NB4 (cell line): ENCODE results near the gene ANO1.

Experiments
- DNase-seq: peaks from one replicate; pipeline ENCODE4 v3.0.0; 2010; ENCODE audit warnings: low read depth
- H3K4me3 ChIP-seq: one replicate; pipeline ENCODE4 v1.5.1; 2011; ENCODE audit warnings: mild to moderate bottlenecking, low read depth, low read length, moderate library complexity
- MAX ChIP-seq: IDR thresholded peaks from 2 replicates; pipeline ENCODE4 v1.6.1; 2011; ENCODE audit warnings: low read depth, low read length
- MYC ChIP-seq: IDR thresholded peaks from 2 replicates; pipeline ENCODE4 v1.6.1; 2011; ENCODE audit warnings: low read depth, low read length
- POLR2A ChIP-seq: IDR thresholded peaks from 2 replicates; pipeline ENCODE4 v1.6.1; 2011; ENCODE audit warnings: mild to moderate bottlenecking; ENCODE audit not compliant: insufficient read length; ENCODE audit errors: extremely low read depth
- TF ChIP-seq, protein P1 (sequence below): IDR thresholded peaks from one replicate; pipeline ENCODE4 v1.5.1; 2012; ENCODE audit warnings: low read depth, low read length

The ANO1 gene

DNA sequence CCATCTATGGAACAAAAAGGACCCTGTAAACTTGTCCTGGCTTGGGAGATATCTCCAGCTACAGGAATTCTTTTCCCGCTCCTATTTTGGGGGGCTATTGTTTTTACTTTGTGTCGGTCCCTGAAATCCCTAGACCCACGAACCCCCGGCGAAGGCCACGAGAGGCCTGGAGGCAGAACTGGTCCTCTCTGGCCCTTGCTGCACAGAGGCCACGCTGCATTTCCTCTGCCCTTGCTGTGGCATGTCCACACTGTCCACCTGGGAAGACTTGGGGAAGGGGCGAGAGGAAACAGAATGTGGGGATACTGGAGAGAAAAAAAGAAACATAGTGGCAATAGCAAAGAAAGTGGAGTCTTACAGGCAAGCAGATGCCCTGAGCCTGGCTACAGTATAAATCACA is 2.3 kb upstream of the ANO1 start:
- TF ChIP-seq, protein P1, sequence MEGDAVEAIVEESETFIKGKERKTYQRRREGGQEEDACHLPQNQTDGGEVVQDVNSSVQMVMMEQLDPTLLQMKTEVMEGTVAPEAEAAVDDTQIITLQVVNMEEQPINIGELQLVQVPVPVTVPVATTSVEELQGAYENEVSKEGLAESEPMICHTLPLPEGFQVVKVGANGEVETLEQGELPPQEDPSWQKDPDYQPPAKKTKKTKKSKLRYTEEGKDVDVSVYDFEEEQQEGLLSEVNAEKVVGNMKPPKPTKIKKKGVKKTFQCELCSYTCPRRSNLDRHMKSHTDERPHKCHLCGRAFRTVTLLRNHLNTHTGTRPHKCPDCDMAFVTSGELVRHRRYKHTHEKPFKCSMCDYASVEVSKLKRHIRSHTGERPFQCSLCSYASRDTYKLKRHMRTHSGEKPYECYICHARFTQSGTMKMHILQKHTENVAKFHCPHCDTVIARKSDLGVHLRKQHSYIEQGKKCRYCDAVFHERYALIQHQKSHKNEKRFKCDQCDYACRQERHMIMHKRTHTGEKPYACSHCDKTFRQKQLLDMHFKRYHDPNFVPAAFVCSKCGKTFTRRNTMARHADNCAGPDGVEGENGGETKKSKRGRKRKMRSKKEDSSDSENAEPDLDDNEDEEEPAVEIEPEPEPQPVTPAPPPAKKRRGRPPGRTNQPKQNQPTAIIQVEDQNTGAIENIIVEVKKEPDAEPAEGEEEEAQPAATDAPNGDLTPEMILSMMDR = no peak
- TF ChIP-seq MYC = no peak
- no peak for TF ChIP-seq MAX
- TF ChIP-seq POLR2A = no peak
- no peak for DNase-seq
- H3K4me3 ChIP-seq = no peak overlapping the region

DNA sequence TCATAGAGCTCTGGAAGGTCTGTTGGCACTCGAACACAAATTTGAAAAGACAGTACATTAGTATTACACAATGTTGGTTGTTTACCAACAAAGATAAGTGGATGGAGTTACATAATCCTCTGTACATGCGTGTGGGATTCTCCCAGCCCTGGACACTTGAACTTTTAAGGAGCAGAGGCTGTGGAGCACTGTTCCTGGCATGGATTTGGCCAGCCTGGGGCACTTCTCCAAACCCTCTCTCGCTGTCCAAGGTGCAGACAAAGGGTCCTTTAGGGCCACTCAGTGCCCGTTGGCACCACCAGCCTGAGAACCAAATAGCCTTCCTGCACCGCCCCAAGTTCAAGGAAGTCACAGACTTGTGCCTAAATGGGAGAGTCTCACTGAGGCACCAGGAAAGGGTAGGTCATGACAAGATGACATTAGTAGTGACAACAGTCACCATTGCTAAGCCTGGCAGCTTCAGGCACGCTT is 1.6 kb upstream of the ANO1 start:
- DNase-seq = no peak
- TF ChIP-seq POLR2A (no peak), MYC (no peak), MAX (no peak)
- TF ChIP-seq, protein P1 = no peak
- H3K4me3 ChIP-seq = no peak overlapping the region

DNA sequence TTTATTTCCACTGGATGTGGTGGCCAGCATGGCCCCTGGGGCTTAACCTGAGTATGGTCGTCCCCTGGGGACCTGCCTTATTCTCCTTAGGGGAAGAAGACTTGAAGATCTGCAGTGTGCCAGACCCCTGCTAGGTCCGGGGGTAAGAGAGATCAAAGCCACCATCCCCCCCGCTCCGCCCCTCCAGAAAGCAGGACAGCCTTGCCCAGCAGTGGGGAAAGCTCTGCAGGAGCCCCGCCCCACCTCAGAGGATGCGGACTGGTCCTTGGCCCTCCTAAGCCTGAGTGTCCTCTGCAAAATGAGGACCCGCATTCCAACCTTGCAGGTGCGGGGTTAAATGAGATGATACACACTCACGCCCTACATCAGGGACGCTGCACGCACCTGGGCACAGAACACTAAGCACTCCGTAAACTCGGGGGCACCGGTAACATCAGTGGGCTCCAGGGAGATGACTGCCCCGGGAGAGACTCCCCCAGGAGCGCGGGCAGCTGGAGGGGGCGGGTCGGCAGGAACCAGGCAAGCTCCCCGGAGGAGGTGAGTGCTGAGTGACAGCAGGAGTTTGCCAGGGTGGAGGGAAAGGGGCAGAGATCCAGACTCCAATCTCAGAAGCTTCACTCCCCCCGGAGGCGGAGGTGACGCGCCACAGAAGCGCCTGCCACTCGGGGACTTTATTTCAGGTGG is 564 bp upstream of the ANO1 start:
- no peak overlapping the region for H3K4me3 ChIP-seq
- TF ChIP-seq MYC (no peak), MAX (no peak)
- TF ChIP-seq, protein P1 = no peak
- no peak for DNase-seq

GRCh38 chr11:70078781-70079616 is 882 bp downstream of the ANO1 start:
- TF ChIP-seq MAX = no peak
- no peak for TF ChIP-seq POLR2A
- TF ChIP-seq MYC = no peak
- TF ChIP-seq, protein P1 = no peak
- no peak for DNase-seq
- H3K4me3 ChIP-seq = no peak overlapping the region

DNA sequence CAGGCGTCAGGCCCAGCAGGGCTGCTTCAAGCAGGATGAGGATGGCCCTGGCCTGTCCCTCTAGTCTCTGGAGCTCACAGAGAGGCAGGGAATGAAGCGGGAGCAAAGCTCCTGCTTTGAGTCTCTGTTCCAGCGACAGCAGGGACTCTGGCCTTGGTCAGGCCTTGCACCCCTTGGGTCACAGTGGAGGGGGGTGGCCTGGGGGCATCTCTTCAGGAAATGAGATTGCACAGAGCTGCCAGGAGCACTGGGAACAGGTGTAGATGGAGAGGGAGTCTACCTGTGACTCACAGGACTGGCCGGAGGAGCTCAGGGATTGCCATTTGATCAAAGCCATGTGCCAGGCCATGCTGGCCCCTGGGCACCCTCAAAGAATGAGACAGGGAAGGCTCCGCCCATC is 1.6 kb downstream of the ANO1 start:
- DNase-seq = no peak
- no peak overlapping the region for H3K4me3 ChIP-seq
- TF ChIP-seq MAX (no peak), MYC (no peak), POLR2A (no peak)
- TF ChIP-seq, protein P1 = no peak
